Stimulated activated naive CD4-positive, alpha-beta T cell (primary cell): ENCODE results near the gene PHTF2.

Experiments used
- DNase-seq, 6 experiments: peaks; one replicate each; lab custom pipeline; 2025; lab: John Stamatoyannopoulos, UW

Gene PHTF2

GRCh38 chr7:77931841-77932240 is 133.3 kb downstream of the PHTF2 start:
- no peak for DNase-seq

DNA sequence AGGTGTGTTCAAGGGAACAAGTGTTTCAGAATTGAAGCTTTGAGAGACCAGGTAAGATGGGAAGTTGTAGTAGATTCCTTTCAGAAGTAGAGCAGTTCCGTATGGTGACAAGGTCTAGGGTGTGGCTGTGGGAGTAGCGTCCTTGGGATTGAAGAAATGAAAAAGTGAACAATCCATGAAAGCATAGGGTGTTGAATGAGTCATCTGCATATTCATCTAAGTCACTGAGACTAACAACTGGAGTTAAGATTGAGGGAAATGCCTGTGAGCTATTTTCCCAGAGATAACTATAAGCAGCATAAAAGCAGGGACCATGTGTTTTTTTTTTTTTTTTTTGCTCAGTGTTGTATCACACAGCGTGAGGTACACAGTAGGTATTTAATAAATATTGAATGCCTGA is 134.8 kb downstream of the PHTF2 start:
- no peak for DNase-seq

GRCh38 chr7:77935652-77936348 is 137.2 kb downstream of the PHTF2 start:
- DNase-seq, result no peak

DNA sequence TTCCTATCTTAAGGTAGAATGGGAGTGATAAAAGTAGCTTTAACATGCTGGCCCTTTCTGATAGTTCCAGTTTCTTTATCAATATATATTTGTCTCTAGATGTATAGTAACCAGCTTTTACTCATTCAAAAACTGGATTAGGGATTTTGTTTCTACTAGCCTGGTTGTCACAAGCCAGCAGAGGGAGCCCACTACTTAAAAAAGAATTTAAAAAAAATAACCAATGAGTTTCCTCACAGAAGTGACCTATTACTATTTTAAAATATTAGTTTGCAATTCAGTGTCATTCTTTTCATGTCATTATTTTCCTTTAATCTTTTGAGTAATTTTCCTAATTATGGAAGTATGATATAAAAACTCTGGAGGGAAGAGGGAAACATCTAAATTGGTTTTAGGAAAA is 142.1 kb downstream of the PHTF2 start:
- no peak for DNase-seq

DNA sequence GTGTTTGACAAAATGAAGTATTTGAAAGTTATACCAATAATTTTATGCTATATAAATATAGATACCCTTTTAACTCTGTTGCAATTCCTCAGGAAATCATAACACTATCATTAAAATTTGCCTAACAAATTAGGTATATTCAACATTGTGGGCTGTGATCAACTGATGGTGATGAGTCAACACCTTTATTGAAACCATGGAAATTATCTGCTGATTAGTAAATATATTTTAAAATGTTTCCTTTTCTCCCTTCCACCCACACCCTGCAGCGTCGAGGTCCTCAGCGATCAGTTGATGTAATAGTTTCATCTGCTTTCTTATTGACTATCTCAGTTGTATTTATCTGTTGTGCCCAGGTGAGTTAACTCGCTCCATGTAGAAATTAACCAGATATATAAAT is 143.9 kb downstream of the PHTF2 start:
- no peak for DNase-seq

DNA sequence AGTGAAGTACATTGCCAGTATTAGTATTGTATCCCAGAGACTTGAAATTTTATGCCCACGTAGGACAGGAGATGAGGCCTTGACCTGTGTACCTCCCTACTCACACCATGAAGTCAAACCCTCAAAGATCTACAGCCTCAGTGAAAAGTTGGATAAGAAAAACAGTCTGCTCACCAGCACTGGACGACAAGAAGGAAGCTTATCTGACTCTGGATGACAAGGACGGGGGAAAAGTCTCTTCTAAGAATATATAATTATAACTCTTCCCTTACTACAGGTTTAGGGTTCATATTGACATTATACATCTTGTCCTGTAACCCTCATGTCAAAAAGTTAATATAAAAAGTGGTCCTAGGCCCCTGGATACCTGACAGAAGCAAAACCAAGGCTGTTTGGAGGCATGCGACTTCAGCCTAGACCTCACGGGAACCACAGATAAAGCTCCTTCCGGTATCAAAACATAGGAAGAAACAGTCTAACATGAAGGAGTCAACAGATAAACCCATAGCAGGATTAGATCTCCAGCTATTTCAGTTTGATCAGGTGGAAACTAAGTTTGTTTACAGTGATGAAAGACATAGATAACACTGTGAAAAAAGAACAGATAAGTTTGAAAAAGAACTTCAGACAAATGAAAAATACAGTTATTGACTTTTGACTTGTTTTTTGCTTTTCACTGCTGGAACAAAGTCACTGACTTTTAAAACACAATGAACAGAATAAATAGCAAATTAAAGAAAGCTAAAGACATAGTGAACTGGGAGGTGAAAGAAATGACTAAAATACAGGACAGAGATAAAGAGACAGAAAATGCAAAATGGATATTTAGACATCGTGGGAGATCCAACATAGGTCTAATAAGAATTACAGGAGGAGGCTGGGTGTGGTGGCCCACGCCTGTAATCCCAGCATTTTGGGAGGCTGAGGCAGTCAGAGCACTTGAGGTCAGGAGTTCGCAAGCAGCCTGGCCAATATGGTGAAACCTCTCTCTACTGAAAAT is 145.9 kb downstream of the PHTF2 start:
- DNase-seq, result no peak

- no peak for DNase-seq
These were observed 152.0 kb downstream of the PHTF2 start for GRCh38 chr7:77950548-77950947.

DNA sequence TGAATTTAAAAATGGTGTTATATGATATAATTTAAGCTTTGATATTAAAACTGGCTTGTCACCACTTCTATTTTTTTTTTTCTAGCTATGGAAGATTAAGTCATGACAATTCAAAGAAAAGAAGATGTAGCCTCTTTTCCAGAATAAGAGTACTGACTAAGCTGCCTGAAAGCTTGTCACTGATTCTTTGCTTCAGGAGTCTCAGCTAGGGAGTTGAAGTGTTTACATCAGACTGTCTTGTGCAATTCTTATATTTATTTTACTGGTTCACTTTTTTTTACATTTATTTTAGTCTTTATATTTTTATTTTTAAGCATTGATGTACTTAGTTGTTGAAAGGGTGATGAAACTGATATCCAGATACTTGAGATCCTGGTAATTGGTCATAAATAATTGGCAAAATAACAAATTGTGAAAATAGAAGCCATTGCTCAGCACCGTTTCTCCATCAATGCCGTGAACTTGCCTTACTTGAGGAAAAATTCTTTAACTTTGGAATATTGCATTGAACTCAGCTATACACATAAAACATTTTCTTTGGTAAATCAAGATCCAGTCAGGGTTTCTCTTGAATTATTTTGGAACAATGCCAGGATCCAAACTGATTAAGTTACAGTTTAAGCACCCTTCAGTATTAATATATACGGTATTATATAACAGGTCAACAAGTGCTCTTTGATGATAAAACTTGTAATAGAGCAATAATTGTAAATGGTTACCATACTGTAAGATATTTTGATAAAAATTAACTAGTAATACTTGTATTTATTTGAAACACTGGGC is 156.4 kb downstream of the PHTF2 start:
- no peak for DNase-seq

DNA sequence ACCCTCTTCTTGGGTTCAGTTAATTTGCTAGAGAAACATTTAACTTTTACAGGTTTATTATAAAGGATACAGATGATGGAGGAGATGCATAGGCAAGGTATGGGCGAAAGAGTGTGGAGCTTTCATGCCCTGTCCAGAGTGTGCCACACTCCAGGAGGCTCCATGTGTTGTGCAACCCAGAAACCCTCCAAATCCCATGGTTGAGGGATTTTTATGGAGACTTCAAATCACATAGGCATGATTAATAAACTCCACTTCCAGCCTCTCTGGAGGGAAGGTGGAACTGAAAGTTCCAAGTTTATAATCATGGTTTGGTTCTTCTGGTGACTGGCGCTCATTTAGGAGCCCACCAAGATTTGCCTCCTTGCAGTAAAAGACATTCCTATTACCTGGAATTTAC is 159.9 kb downstream of the PHTF2 start:
- no peak for DNase-seq

- no peak for DNase-seq
These were observed 160.5 kb downstream of the PHTF2 start for GRCh38 chr7:77959080-77959479.

- DNase-seq, result no peak
These were observed 161.8 kb downstream of the PHTF2 start for GRCh38 chr7:77960336-77960735.

DNA sequence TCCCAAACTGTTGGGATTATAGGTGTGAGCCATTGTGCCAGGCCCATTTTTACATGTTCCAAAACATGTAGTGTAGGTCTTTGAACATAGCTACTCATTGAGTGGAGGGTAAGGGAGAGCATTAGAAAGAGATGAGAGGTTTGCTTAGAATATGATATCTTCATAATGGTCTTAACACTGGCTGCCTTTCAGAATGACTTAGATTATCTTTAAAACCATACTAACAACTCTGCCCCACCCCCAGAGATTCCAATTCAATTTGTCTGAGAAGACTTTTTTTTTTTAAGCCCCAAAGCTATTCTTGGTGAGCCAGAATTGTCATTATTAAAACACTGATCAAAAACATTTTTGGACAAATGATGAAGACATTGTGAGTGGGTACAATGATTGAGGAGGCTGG is 168.9 kb downstream of the PHTF2 start:
- no peak for DNase-seq

DNA sequence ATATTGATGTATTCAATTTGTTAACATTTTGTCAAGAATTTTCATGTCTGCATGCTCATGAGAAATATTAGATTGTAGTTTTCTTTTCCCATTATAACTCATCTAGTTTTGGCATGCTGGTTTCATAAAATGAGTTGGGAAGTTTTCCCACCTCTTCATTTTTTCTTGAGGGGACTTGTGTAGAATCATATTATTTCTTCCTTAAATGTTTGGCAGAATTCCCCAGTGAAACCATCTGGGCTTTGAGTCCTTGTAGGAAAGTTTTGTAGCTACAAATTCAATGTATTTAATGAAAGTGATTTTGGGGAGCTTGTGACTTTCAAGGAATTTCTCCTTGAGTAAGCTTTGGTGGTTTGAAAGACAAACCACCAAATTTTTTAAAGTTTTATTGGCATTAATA is 173.2 kb downstream of the PHTF2 start:
- DNase-seq, result no peak

GRCh38 chr7:77975672-77976480 is 177.3 kb downstream of the PHTF2 start:
- no peak for DNase-seq

GRCh38 chr7:77979219-77979618 is 180.6 kb downstream of the PHTF2 start:
- no peak for DNase-seq

DNA sequence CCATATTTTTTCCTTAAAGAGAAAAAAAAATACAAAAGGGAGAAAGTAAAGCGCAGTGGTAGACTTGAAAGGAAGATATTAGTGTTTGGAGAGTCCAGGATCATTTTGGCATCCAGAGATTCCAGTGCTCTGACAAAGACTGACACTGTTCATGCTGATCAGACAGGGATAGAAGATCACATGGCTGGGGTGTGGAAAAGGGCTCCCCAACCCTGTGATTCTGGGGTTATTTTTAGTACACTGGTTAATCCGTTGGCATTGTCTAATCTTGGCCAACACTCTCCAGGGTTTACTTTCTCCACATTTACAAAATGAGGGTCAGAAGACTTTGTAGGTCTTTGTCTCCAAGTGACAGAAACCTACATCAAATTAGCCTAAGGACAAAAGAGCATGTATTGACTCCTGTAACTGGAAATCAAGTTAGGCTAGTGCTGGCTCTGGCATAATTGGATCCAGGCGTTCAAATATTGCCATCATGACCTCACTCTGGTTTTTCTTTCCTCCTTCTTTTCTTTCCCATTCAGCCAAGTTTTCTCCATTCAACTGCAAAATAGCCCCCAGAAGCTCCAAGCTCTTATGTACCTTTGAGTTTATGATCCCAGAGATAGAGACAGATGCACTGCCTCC is 181.6 kb downstream of the PHTF2 start:
- no peak for DNase-seq

DNA sequence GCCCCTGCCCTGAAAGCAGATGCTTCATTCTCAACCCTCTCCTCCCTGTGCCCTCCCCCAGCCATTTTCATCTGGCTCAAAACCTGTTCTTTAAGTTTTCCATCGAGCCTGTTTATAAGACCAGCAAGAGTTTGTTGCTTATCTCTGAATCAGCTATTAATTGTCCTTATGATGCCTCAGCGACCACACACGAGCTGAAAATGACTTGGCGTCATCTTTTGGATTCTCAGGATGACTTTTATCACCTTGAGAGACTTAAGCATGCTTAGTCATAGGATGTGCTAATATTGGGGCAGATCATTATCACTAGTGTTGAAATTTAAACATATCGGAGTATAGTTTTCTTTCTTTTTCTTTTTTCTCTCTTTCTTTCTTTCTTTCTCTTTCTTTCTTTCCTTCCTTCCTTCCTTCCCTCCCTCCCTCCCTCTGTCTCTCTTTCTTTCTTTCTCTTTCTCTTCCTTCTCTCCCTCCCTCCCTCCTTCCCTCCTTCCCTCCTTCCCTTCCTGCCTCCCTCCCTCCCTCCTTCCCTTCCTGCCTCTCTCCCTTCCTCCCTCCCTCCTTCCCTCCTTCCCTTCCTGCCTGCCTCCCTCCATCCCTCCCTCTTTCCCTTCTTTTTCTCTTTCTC is 184.5 kb downstream of the PHTF2 start:
- no peak for DNase-seq

- DNase-seq, result no peak
These were observed 185.4 kb downstream of the PHTF2 start for GRCh38 chr7:77983973-77984372.

GRCh38 chr7:77985232-77985973 is 186.8 kb downstream of the PHTF2 start:
- DNase-seq, result no peak

DNA sequence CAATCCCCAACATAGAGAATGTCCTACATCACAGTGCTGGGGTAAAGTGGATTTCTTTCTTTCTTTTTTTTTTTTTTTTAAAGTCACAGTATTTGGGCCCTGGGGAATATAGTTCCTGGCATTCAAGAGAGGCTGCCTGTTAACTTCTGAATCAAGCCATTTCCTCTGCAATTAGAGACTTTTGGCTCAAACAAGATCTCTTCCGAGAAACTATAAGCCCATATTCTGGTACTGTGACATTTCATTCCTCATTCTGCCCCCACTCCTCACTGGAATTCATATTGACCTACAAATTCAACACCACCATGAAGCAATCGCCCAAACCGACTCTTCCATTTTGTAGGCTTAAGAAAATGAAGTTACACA is 187.4 kb downstream of the PHTF2 start:
- DNase-seq, result no peak
